GM12865 (cell line): ENCODE data around the gene RASSF5.

Source experiments
- DNase-seq: peaks from one replicate; pipeline ENCODE4 v3.0.0; 2010; ENCODE audit warnings: low read depth
- H3K4me3 ChIP-seq: 2 replicates; pipeline ENCODE4 v1.5.1; 2011; ENCODE audit warnings: mild to moderate bottlenecking, low read depth, low read length, control low read depth
- TF ChIP-seq, protein P1 (sequence below): IDR thresholded peaks from 2 replicates; pipeline ENCODE4 v1.5.1; 2011; ENCODE audit warnings: low read length, control low read depth, low read depth, inconsistent platforms; ENCODE audit not compliant: insufficient read depth; ENCODE audit errors: missing control alignments

The RASSF5 gene

GRCh38 chr1:206591226-206591625 lies 83.9 kb downstream of the RASSF5 start:
- TF ChIP-seq, protein P1, sequence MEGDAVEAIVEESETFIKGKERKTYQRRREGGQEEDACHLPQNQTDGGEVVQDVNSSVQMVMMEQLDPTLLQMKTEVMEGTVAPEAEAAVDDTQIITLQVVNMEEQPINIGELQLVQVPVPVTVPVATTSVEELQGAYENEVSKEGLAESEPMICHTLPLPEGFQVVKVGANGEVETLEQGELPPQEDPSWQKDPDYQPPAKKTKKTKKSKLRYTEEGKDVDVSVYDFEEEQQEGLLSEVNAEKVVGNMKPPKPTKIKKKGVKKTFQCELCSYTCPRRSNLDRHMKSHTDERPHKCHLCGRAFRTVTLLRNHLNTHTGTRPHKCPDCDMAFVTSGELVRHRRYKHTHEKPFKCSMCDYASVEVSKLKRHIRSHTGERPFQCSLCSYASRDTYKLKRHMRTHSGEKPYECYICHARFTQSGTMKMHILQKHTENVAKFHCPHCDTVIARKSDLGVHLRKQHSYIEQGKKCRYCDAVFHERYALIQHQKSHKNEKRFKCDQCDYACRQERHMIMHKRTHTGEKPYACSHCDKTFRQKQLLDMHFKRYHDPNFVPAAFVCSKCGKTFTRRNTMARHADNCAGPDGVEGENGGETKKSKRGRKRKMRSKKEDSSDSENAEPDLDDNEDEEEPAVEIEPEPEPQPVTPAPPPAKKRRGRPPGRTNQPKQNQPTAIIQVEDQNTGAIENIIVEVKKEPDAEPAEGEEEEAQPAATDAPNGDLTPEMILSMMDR: no peak
- no peak overlapping the region for H3K4me3 ChIP-seq
- no peak for DNase-seq

DNA sequence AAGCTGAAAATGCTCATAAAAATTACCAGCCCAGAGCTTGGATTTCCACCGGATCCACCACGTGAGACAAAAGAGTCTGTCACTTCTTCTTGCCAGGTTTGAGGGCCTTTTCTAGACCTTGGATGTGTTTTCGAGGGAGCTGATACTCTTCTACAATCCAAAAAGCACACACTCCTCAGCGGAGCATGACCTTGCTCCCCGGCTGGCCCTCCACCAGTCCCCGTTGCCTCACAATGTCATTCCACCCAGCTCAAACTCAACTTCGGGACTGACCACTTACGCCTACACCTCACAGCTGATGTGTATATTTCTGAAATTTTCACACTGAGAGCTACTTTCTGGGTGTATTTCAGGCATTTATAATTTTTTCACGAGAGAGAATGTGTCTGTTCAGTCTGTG lies 84.4 kb downstream of the RASSF5 start:
- TF ChIP-seq, protein P1: no peak
- no peak for DNase-seq

GRCh38 chr1:206593351-206593925 lies 86.1 kb downstream of the RASSF5 start:
- H3K4me3 ChIP-seq: no peak overlapping the region
- no peak for DNase-seq
- TF ChIP-seq, protein P1: no peak

More for the DNA sequence above, 84.4 kb downstream of the RASSF5 start:
- no peak overlapping the region for H3K4me3 ChIP-seq

DNA sequence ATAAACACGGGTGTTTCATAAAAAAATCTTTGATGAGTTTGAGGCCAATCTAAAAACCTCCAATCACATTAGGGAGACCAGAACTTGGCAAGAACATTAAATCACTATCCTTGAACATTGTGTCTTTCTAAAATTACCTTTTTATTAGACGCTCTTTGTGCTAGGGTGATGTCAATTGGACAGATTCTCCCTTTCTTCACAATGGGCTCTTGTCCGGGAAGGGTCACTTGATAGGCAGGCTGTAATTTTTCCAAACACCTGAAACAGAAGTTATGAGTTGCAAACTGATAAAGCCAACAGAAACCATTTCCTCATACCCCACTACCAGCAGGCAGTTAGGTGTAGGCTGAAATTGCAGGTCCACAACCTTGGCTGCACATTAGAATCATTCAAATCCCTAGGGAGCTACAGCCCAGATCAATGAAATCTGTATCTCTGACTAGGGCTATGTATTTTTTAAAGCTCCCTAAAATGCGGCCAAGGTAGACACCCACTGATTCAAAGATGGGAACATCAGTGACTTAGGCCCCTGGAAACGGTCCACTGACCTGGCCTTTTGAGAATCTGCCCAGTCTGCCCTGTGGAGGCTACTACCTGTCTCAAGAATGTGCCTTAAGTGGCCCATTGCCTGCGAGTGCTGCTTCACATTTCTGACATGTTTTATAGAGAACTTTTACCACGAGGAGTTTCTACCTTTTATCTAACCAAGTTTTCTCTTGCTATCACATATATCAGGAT lies 88.4 kb downstream of the RASSF5 start:
- DNase-seq: no peak
- H3K4me3 ChIP-seq: no peak overlapping the region
- TF ChIP-seq, protein P1: no peak

- DNase-seq: no peak
- TF ChIP-seq, protein P1: no peak
- no peak overlapping the region for H3K4me3 ChIP-seq
Observed at GRCh38 chr1:206596319-206596666, 89.0 kb downstream of the RASSF5 start.

- H3K4me3 ChIP-seq: no peak overlapping the region
- TF ChIP-seq, protein P1: no peak
- no peak for DNase-seq
Observed at GRCh38 chr1:206600527-206600926, 93.2 kb downstream of the RASSF5 start.

GRCh38 chr1:206604861-206605260 lies 97.5 kb downstream of the RASSF5 start:
- H3K4me3 ChIP-seq: no peak overlapping the region
- no peak for DNase-seq
- TF ChIP-seq, protein P1: no peak
